AG09319 (cell line): ENCODE data around the gene ROBO1.

Experiments
- DNase-seq: peaks from one replicate; pipeline ENCODE4 v3.0.0-alpha.2; 2010; ENCODE audit warnings: low read depth; ENCODE audit errors: extremely low read depth
- TF ChIP-seq, protein P1 (sequence below): IDR thresholded peaks from 2 replicates; pipeline ENCODE4 v1.5.1; 2011; ENCODE audit warnings: low read depth, mild to moderate bottlenecking, inconsistent platforms, low read length, moderate library complexity

ROBO1 gene

DNA sequence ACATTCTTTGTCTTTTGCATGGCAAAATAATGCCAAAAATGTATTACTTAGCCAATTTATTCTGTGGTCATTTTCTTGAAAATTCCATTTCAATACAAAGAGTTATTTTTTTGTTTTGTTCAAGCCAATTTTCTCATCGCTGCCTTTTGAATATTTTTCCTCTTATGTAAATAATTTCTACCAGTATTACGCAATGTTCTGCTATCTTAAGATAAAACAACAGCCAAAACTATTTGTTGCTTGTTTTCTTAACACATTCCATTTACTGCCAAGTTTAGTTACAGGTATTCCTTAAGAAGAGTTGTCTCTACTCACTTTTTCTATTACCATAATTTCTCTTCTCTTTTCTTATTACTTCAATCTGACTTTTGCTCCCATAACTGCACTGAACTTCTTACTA, 163.1 kb downstream of the ROBO1 start:
- TF ChIP-seq, protein P1, sequence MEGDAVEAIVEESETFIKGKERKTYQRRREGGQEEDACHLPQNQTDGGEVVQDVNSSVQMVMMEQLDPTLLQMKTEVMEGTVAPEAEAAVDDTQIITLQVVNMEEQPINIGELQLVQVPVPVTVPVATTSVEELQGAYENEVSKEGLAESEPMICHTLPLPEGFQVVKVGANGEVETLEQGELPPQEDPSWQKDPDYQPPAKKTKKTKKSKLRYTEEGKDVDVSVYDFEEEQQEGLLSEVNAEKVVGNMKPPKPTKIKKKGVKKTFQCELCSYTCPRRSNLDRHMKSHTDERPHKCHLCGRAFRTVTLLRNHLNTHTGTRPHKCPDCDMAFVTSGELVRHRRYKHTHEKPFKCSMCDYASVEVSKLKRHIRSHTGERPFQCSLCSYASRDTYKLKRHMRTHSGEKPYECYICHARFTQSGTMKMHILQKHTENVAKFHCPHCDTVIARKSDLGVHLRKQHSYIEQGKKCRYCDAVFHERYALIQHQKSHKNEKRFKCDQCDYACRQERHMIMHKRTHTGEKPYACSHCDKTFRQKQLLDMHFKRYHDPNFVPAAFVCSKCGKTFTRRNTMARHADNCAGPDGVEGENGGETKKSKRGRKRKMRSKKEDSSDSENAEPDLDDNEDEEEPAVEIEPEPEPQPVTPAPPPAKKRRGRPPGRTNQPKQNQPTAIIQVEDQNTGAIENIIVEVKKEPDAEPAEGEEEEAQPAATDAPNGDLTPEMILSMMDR = no peak
- no peak for DNase-seq

DNA sequence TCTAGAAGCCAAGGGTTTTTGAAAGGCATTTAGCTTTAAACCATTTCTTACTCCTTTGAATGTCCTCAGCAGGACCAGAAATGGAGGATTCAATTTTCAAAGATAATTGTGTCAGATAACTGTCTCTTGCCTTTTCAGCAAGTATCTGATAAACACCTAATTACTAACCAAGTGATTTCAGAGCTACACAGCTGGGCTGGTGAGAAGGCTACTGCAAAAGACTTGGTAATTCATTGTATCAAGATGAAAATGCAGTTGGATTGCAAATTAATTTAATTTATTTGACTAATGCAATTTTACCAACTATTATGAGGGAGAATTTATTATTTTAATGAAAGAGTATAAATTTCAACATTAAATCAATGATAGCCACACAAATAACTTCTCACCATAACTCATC, 165.4 kb downstream of the ROBO1 start:
- TF ChIP-seq, protein P1 = no peak
- no peak for DNase-seq

DNA sequence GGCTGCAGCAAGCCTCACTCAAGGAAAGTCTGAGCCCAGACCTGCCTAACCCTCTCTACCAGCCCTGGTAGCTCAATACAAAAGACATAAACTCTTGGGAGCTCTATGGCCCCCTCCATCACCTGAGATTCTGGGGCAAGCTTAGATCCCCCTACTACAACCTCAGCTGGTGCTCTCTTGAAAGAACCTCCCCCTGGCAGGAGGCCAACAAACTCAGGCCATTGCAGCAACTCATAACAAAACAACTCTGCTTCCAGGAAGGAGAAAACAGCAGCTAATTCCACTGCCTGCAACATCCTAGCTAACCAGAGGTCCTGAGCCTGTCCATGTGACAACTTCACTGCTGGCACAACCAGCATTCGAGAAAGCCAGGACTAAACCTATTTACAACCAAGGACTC, 169.2 kb downstream of the ROBO1 start:
- TF ChIP-seq, protein P1 = no peak
- no peak for DNase-seq

DNA sequence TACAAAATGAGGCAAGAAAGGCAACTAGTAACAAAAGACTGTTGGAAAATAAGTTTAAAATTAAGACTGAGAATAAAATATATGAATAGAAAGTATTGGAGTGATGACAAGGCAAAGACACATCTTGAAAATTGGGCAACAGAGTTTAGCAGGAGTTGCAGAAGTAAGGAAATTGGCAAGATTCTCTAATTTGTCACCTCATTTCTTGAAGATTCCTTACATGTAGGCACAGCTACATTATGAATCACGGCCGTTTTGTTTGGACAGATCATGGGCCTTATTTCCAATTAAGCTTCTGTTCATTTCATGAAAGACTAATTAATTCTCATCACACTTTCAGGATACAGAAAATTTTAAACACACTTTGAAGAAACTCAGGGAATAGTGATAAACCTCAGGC, 170.1 kb downstream of the ROBO1 start:
- DNase-seq = no peak
- TF ChIP-seq, protein P1 = no peak

DNA sequence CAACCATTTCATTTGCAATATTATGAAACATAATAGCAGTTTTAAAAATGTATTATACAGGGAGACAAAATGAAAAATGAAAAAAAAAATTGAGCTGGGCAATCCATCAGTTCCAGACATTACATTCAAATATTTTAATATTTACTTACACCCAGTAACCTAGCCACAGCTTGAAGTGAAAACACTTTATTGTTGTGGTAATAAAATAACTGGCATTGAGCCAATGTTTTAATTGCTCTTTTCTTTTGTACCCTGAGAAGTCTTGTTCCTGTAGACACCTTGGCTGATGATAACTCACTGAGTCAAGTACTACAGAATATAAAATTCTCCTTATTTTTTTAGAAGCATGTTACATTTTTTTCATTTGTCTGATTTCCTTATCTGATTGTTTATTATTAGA, 180.6 kb downstream of the ROBO1 start:
- no peak for DNase-seq

DNA sequence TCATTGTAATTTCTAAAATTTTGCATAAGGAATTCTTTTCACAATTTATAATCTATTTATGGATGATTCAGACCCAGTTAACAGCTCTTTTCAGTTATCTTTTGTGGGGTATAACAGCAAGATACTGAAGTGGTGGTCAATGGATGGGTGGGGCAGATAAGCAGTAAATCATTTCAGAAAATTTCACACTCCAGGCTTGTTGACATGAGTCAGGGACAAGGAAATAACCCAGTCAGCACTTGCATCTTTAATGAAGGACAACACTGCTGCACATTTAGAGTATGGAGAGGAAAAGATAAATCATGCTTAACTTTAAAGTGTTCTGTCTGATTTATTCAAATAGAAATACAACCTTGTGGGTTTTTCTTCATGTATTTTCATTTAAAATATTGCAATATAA, 181.6 kb downstream of the ROBO1 start:
- DNase-seq = no peak
- TF ChIP-seq, protein P1 = no peak

More for the DNA sequence above, 180.6 kb downstream of the ROBO1 start:
- TF ChIP-seq, protein P1 = no peak

DNA sequence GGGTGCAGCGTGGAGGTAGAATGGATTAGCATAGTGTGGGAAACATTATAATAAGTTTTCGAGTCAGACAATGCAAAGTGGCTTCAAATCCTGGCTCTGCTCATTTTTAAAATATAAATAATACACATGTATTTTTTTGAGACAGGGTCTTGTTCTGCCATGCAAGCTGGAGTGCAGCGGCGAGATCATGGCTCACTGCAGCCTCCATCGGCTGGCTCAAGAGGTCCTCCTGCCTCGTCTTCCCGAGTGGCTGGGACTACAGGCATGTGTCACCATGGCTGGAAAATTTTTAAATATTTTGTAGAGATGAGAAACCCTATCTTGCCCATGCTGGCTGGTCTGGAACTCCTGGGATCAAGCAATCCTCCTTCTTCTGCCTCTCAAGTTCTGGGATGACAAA, 194.9 kb downstream of the ROBO1 start:
- no peak for DNase-seq

More for the DNA sequence above, 194.9 kb downstream of the ROBO1 start:
- TF ChIP-seq, protein P1 = no peak
